Heart left ventricle (tissue), 16 donors: Measurements from ENCODE around the gene CLEC1B. TPM values are rescaled to one million over a fixed set of nuclear protein-coding genes. Genes with fewer than 3 reads are reported as not detected.

ENCODE experiments used
- ATAC-seq, 4 donors: fragments of 200-7000 bp; cut with Tn5 transposase; one replicate each; pipeline ENCODE4 v1.9.1; 2020 to 2022; ENCODE audit warnings: moderate library complexity in 4 of 4, mild to moderate bottlenecking in 3 of 4, moderate number of reproducible peaks in 1 of 4
- DNase-seq, 5 donors: peaks; one replicate each; pipeline ENCODE4 v3.0.0-alpha.2; 2020
- H3K27ac ChIP-seq, 12 donors: fragments of 200-600 bp; sonication (generic) in 4 of 12; one replicate each; pipeline versions ENCODE4 v1.5.0 to v1.8.0; 2016 to 2022; ENCODE audit warnings: mild to moderate bottlenecking in 2 of 12
- H3K27me3 ChIP-seq, 9 donors: fragments of 200-600 bp; sonication (generic) in 2 of 9; one replicate each; pipeline versions ENCODE4 v1.5.1 to v1.8.0; 2016 to 2022; ENCODE audit warnings: mild to moderate bottlenecking in 3 of 9
- H3K36me3 ChIP-seq, 9 donors: fragments of 200-600 bp; sonication (generic) in 2 of 9; one replicate each; pipeline versions ENCODE4 v1.5.0 to v1.8.0; 2018 to 2022; ENCODE audit warnings: mild to moderate bottlenecking in 2 of 9
- H3K4me1 ChIP-seq, 12 donors: fragments of 200-600 bp; sonication (generic) in 4 of 12; one replicate each; pipeline versions ENCODE4 v1.5.0 to v1.8.0; 2016 to 2022; ENCODE audit warnings: mild to moderate bottlenecking in 3 of 12
- H3K4me3 ChIP-seq, 12 donors: fragments of 200-600 bp; sonication (generic) in 4 of 12; one replicate each; pipeline versions ENCODE4 v1.5.0 to v1.8.0; 2017 to 2022; ENCODE audit warnings: mild to moderate bottlenecking in 9 of 12, moderate library complexity in 4 of 12
- H3K9me3 ChIP-seq, 12 donors: fragments of 200-600 bp; sonication (generic) in 4 of 12; one replicate each; pipeline versions ENCODE4 v1.5.0 to v1.8.0; 2016 to 2022; ENCODE audit warnings: mild to moderate bottlenecking in 1 of 12
- POLR2A ChIP-seq, 2 donors: fragments of 450-650 bp; IDR thresholded peaks; one replicate each; pipeline ENCODE4 v1.6.1; 2017; ENCODE audit warnings: antibody characterized with exemption in 2 of 2, mild to moderate bottlenecking in 2 of 2, moderate library complexity in 2 of 2
- WGBS, 4 donors: extraction: QIAGEN DNeasy Blood & Tissue Kit in 2 of 4; methylation state at CpG; one replicate each; pipeline versions ENCODE4 v1.1.5 to v1.1.7; 2013 to 2018; 5-methylcytosine and 5-hydroxymethylcytosine counted together
- intact Hi-C, 10 donors: fragments of 100-400 bp; cut with DNase I; formaldehyde crosslinking; loops; one replicate each; pipeline versions ENCODE4 v1.11.1 to v1.14.2; 2022
- polyA plus RNA-seq, 2 donors: library from polyadenylated mRNA; stranded (reverse); fragments of 200-250 nt; gene quantifications; one replicate each; pipeline ENCODE4 v1.2.3, GENCODE V29; 2013
- total RNA-seq, 9 donors: library from RNA; depleted of rRNA in 2 of 9; stranded (reverse); fragments of >200 nt in 2 of 9; fragmentation: NEBNext Ultra II Directional in 3 of 9; extraction: Animal tissue kit (Norgen Biotek cat#: 25700) in 3 of 9; gene quantifications; one replicate each; pipeline versions ENCODE4 v1.1.0 to v1.2.4, GENCODE V29; 2016 to 2023
- TF ChIP-seq, protein P1 (sequence below), 12 donors: fragments of 200-600 bp; sonication (generic) in 4 of 12; IDR thresholded peaks; one replicate each; pipeline versions ENCODE4 v1.5.0 to v1.8.0; 2018 to 2022; ENCODE audit warnings: antibody characterized with exemption in 12 of 12, mild to moderate bottlenecking in 5 of 12
- donor health status: ischemic (EF 13 %, LVEDD 7.1; RV severe dilation, severe dysfunction).
- donor health status: healthy with polysubstance abuse.
- donor health status: DM: no; HTN: yes; CAD: no.
- donor health status: DM: no; HTN: no; CAD: no.
- donor health status: ischemic (EF 25% LVEDD 6.9; RV normal size, moderate dysfunction).
- donor health status: ischemic (EF 25% LVEDD 5.7; RV mildly dilated, moderate dysfunction).
- donor health status: healthy.
- donor health status: DM: yes; HTN: yes; CAD: no.
- donor health status: ischemic (EF 35%, LVEDD 5.7; RV mildly dilated, moderate dysfunction).
- donor health status: nonischemic (EF 11% LVEDD 7.7; RV severe dilation, severe dysfunction).
- donor health status: DM: yes; HTN: yes; CAD: no.
- donor health status: PGD.
- donor health status: ischemic (EF 29% LVEDD 5.4; RV normal size, mild dysfunction).
- donor health status: nonischemic (EF 23%, LVEDD 6.1; RV moderate dilation, normal function).

The CLEC1B gene
- total and polyA plus RNA-seq, 11 donors: not detected

GRCh38 chr12:9943240-9943639, 55.7 kb downstream of the CLEC1B start:
- TF ChIP-seq, protein P1, sequence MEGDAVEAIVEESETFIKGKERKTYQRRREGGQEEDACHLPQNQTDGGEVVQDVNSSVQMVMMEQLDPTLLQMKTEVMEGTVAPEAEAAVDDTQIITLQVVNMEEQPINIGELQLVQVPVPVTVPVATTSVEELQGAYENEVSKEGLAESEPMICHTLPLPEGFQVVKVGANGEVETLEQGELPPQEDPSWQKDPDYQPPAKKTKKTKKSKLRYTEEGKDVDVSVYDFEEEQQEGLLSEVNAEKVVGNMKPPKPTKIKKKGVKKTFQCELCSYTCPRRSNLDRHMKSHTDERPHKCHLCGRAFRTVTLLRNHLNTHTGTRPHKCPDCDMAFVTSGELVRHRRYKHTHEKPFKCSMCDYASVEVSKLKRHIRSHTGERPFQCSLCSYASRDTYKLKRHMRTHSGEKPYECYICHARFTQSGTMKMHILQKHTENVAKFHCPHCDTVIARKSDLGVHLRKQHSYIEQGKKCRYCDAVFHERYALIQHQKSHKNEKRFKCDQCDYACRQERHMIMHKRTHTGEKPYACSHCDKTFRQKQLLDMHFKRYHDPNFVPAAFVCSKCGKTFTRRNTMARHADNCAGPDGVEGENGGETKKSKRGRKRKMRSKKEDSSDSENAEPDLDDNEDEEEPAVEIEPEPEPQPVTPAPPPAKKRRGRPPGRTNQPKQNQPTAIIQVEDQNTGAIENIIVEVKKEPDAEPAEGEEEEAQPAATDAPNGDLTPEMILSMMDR (IDR thresholded peaks at IDR 0.05): no peak
- TF ChIP-seq POLR2A (IDR thresholded peaks at IDR 0.05): no peak
- H3K27ac ChIP-seq: no peak overlapping the region

More at GRCh38 chr12:9943240-9943639, 55.7 kb downstream of the CLEC1B start:
- Histone ChIP-seq H3K4me3 (peak overlapping the region in 1 of 12 donors; percentile 3), H3K4me1 (peaks cover 0 to 16% (median 0%) of the 10 kb centered on the region in 12 donors), H3K27me3 (peaks cover 0 to 20% (median 0%) of the 10 kb centered on the region in 9 donors), H3K36me3 (no peaks in the 10 kb centered on the region), H3K9me3 (no peaks in the 10 kb centered on the region)
- DNase-seq (no peak), ATAC-seq (no peak)
- 50 to 64% (median 51%) methylated on average over 18 to 19 of the region's 19 CpGs for WGBS, 4 donors
- intact Hi-C loops: no loop called here

Other genes starting within 250 kb of the CLEC1B start
- 1 to 10 TPM in 2 of 9 donors, under 1 TPM in 4, not detected in 3; 0.16 to 6.4 (median 0.52) TPM for gene CD69, start 238.2 kb downstream of the CLEC1B start, total RNA-seq
- gene CD69, start 238.2 kb downstream of the CLEC1B start, polyA plus RNA-seq: under 1 TPM; 0.30 to 0.53 TPM
- gene KLRF1, start 171.6 kb downstream of the CLEC1B start, total RNA-seq: 1 to 10 TPM in 1 of 9 donors, under 1 TPM in 6, not detected in 2; 0.30 to 1.1 (median 0.56) TPM
- gene KLRF1, start 171.6 kb downstream of the CLEC1B start, polyA plus RNA-seq: under 1 TPM; 0.08 to 0.76 TPM
- 10 to 100 TPM in 1 of 9 donors, 1 to 10 TPM in 8; 2.7 to 18.8 (median 4.5) TPM for gene CLEC2B, start 129.8 kb downstream of the CLEC1B start, total RNA-seq
- 1 to 10 TPM; 3.7 to 5.2 TPM for gene CLEC2B, start 129.8 kb downstream of the CLEC1B start, polyA plus RNA-seq
- gene KLRF2, start 117.6 kb downstream of the CLEC1B start, total RNA-seq: not detected
- not detected for gene KLRF2, start 117.6 kb downstream of the CLEC1B start, polyA plus RNA-seq
- not detected for gene CLEC2A, start 66.8 kb downstream of the CLEC1B start, total RNA-seq
- not detected for gene CLEC2A, start 66.8 kb downstream of the CLEC1B start, polyA plus RNA-seq
- gene CLEC12A, start 27.7 kb downstream of the CLEC1B start, total RNA-seq: 10 to 100 TPM in 2 of 9 donors, 1 to 10 TPM in 2, under 1 TPM in 3, not detected in 2; 0.20 to 16.8 (median 1.3) TPM
- 1 to 10 TPM in 1 of 2 donors, under 1 TPM in 1; 0.27 to 1.1 TPM for gene CLEC12A, start 27.7 kb downstream of the CLEC1B start, polyA plus RNA-seq
- gene CLEC12B, start 11.5 kb upstream of the CLEC1B start, total RNA-seq: under 1 TPM in 2 of 9 donors, not detected in 7; 0.43 to 0.59 TPM
- not detected for gene CLEC12B, start 11.5 kb upstream of the CLEC1B start, polyA plus RNA-seq
- under 1 TPM in 4 of 9 donors, not detected in 5; 0.12 to 0.24 (median 0.22) TPM for gene CLEC9A, start 31.6 kb upstream of the CLEC1B start, total RNA-seq
- gene CLEC9A, start 31.6 kb upstream of the CLEC1B start, polyA plus RNA-seq: under 1 TPM in 1 of 2 donors, not detected in 1; 0.04 TPM
- gene CLEC1A, start 99.9 kb upstream of the CLEC1B start, total RNA-seq: 1 to 10 TPM; 1.2 to 7.3 (median 2.5) TPM
- 1 to 10 TPM; 2.5 to 3.1 TPM for gene CLEC1A, start 99.9 kb upstream of the CLEC1B start, polyA plus RNA-seq
- gene CLEC7A, start 131.1 kb upstream of the CLEC1B start, total RNA-seq: 10 to 100 TPM in 1 of 9 donors, 1 to 10 TPM in 6, under 1 TPM in 2; 0.83 to 31.5 (median 1.9) TPM
- gene CLEC7A, start 131.1 kb upstream of the CLEC1B start, polyA plus RNA-seq: 1 to 10 TPM; 1.1 to 2.7 TPM
- 1 to 10 TPM in 2 of 9 donors, under 1 TPM in 5, not detected in 2; 0.34 to 1.6 (median 0.81) TPM for gene OLR1, start 173.0 kb upstream of the CLEC1B start, total RNA-seq
- gene OLR1, start 173.0 kb upstream of the CLEC1B start, polyA plus RNA-seq: under 1 TPM; 0.07 to 0.38 TPM
- under 1 TPM in 1 of 9 donors, not detected in 8; 0.53 TPM for gene TMEM52B, start 179.9 kb upstream of the CLEC1B start, total RNA-seq
- under 1 TPM in 1 of 2 donors, not detected in 1; 0.03 TPM for gene TMEM52B, start 179.9 kb upstream of the CLEC1B start, polyA plus RNA-seq
- 100 to 1,000 TPM; 212 to 790 (median 297) TPM for gene GABARAPL1, start 213.8 kb upstream of the CLEC1B start, total RNA-seq
- 100 to 1,000 TPM; 126 to 258 TPM for gene GABARAPL1, start 213.8 kb upstream of the CLEC1B start, polyA plus RNA-seq